NCI-H2227 treated with DMSO at 0.1 percent for 48 hours (cell line): Measurements from ENCODE around the gene ARHGEF2.

Experiments
- DNase-seq: peaks from one replicate; lab custom pipeline; 2025; lab: John Stamatoyannopoulos, UW

ARHGEF2 gene

GRCh38 chr1:155911156-155912055 lies 66.9 kb downstream of the ARHGEF2 start, which contains the start of gene RIT1:
Gene RIT1 (minus strand): TSS chr1:155911349. CDS start chr1:155910761, 588 bp downstream.
- peak; percentile 63 for DNase-seq

GRCh38 chr1:155910621-155911121 lies 67.7 kb downstream of the ARHGEF2 start:
- DNase-seq: peak; percentile 48

GRCh38 chr1:155909894-155910293 lies 68.5 kb downstream of the ARHGEF2 start:
- no peak for DNase-seq

GRCh38 chr1:155904261-155904660 lies 74.1 kb downstream of the ARHGEF2 start:
- no peak for DNase-seq

- no peak for DNase-seq
Measured at GRCh38 chr1:155900161-155900560, 78.2 kb downstream of the ARHGEF2 start.

GRCh38 chr1:155899683-155900082 lies 78.7 kb downstream of the ARHGEF2 start:
- DNase-seq: no peak

GRCh38 chr1:155898888-155899287 lies 79.5 kb downstream of the ARHGEF2 start:
- DNase-seq: no peak

GRCh38 chr1:155897746-155898145 lies 80.6 kb downstream of the ARHGEF2 start:
- no peak for DNase-seq
